Panc1 (cell line): ENCODE results near the gene ATG16L2.

Experiments
- CTCF ChIP-seq: fragments of 450-650 bp; IDR thresholded peaks from 2 replicates; pipeline ENCODE4 v1.5.1; 2017; ENCODE audit warnings: mild to moderate bottlenecking
- POLR2AphosphoS5 ChIP-seq: IDR thresholded peaks from 2 replicates; pipeline ENCODE4 v1.6.1; 2012; ENCODE audit warnings: mild to moderate bottlenecking, low read depth, low read length, moderate library complexity

DNA sequence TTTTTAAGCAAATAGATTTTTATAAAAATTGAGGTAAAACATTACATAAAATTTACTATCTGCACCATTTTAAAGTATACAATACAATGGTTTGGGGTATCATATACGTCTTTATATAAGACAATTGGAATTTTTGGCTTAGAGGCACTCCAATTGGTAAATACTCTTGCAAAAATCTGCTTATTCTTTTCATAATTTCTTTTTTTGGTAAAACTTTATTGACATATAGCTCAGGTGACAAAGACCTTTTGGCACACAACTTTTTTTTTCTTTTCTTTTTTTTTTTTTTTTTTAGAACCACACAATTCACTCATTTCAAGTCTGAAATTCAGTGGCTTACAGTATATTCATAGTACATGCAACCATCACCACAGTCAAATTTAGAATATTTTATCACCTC is 57.8 kb downstream of the ATG16L2 start:
- TF ChIP-seq CTCF (no peak), POLR2AphosphoS5 (no peak)
